Large intestine (tissue), 3 donors: ENCODE results near the gene ZEB2. TPM values are rescaled to one million over a fixed set of nuclear protein-coding genes. Genes with fewer than 3 reads are reported as not detected.

Experiments used
- DNase-seq, 2 donors: peaks; one replicate each; pipeline versions ENCODE4 v3.0.0 to v3.0.0-alpha.2; 2013
- H3K27ac ChIP-seq: one replicate; pipeline ENCODE4 v1.5.1; 2013; ENCODE audit warnings: low read length
- H3K27me3 ChIP-seq: 2 replicates; pipeline ENCODE4 v1.6.1; 2013; ENCODE audit warnings: low read length; ENCODE audit not compliant: control insufficient read depth, insufficient read depth
- H3K36me3 ChIP-seq: 2 replicates; pipeline ENCODE4 v1.6.1; 2013; ENCODE audit warnings: low read length; ENCODE audit not compliant: control insufficient read depth, insufficient read depth
- H3K4me1 ChIP-seq: one replicate; pipeline ENCODE4 v1.6.1; 2013; ENCODE audit warnings: low read length; ENCODE audit not compliant: control insufficient read depth, insufficient read depth
- H3K4me3 ChIP-seq: one replicate; pipeline ENCODE4 v1.5.1; 2013; ENCODE audit warnings: low read length
- H3K9me3 ChIP-seq: one replicate; pipeline ENCODE4 v1.6.1; 2013; ENCODE audit warnings: mild to moderate bottlenecking, low read depth, low read length, moderate library complexity; ENCODE audit not compliant: control insufficient read depth
- WGBS: methylation state at CpG from one replicate; pipeline ENCODE4 v1.1.5; 2013; ENCODE audit warnings: low lambda C conversion rate; ENCODE audit not compliant: insufficient coverage; 5-methylcytosine and 5-hydroxymethylcytosine counted together
- polyA plus RNA-seq: library from polyadenylated mRNA; unstranded; fragments of 120-200 nt; gene quantifications from one replicate; pipeline ENCODE4 v1.2.1, GENCODE V29; 2013

ZEB2 gene
- polyA plus RNA-seq, 1 donor, result 32.8 TPM

GRCh38 chr2:144426981-144427479 is 92.9 kb downstream of the ZEB2 start:
- Histone ChIP-seq H3K27me3 (peaks cover 9% of the 10 kb centered on the region), H3K36me3 (no peaks in the 10 kb centered on the region), H3K4me1 (no peaks in the 10 kb centered on the region), H3K27ac (no peak overlapping the region), H3K4me3 (no peak overlapping the region), H3K9me3 (no peaks in the 10 kb centered on the region)
- DNase-seq, result no peak
- 33% methylated on average over 1 of the region's 4 CpGs for WGBS

GRCh38 chr2:144426355-144426754 is 93.6 kb downstream of the ZEB2 start:
- WGBS, result no CpG with 5 or more reads among the region's 1 CpG
- no peaks in the 10 kb centered on the region for H3K9me3 ChIP-seq
- peaks cover 9% of the 10 kb centered on the region for H3K27me3 ChIP-seq
- H3K4me1 ChIP-seq, result no peaks in the 10 kb centered on the region
- no peaks in the 10 kb centered on the region for H3K36me3 ChIP-seq
- no peak for DNase-seq
- no peak overlapping the region for H3K4me3 ChIP-seq
- no peak overlapping the region for H3K27ac ChIP-seq

- peaks cover 2% of the 10 kb centered on the region for H3K36me3 ChIP-seq
- WGBS, result no CpG with 5 or more reads among the region's 4 CpGs
- no peaks in the 10 kb centered on the region for H3K9me3 ChIP-seq
- H3K4me1 ChIP-seq, result no peaks in the 10 kb centered on the region
- H3K4me3 ChIP-seq, result no peak overlapping the region
- no peak for DNase-seq
- H3K27ac ChIP-seq, result no peak overlapping the region
- H3K27me3 ChIP-seq, result peaks cover 4% of the 10 kb centered on the region
Observed at GRCh38 chr2:144424559-144425240, 95.2 kb downstream of the ZEB2 start.

- WGBS, result no CpG with 5 or more reads among the region's 1 CpG
- Histone ChIP-seq H3K9me3 (no peaks in the 10 kb centered on the region), H3K36me3 (peaks cover 2% of the 10 kb centered on the region), H3K27me3 (no peaks in the 10 kb centered on the region), H3K4me3 (no peak overlapping the region), H3K4me1 (no peaks in the 10 kb centered on the region), H3K27ac (no peak overlapping the region)
- no peak for DNase-seq
Observed at GRCh38 chr2:144421606-144422510, 98.1 kb downstream of the ZEB2 start.

- H3K4me3 ChIP-seq, result no peak overlapping the region
- DNase-seq, result no peak
- no peaks in the 10 kb centered on the region for H3K4me1 ChIP-seq
- no peak overlapping the region for H3K27ac ChIP-seq
- WGBS, result 75% methylated on average over 1 of the region's 3 CpGs
- H3K9me3 ChIP-seq, result no peaks in the 10 kb centered on the region
- no peaks in the 10 kb centered on the region for H3K27me3 ChIP-seq
- peaks cover 2% of the 10 kb centered on the region for H3K36me3 ChIP-seq
Observed at GRCh38 chr2:144419218-144419617, 100.7 kb downstream of the ZEB2 start.

GRCh38 chr2:144415386-144415785 is 104.5 kb downstream of the ZEB2 start:
- no peaks in the 10 kb centered on the region for H3K9me3 ChIP-seq
- 60% methylated on average over 3 of the region's 4 CpGs for WGBS
- DNase-seq, result no peak
- H3K27me3 ChIP-seq, result no peaks in the 10 kb centered on the region
- H3K36me3 ChIP-seq, result peaks cover 9% of the 10 kb centered on the region
- H3K4me1 ChIP-seq, result no peaks in the 10 kb centered on the region
- no peak overlapping the region for H3K4me3 ChIP-seq
- no peak overlapping the region for H3K27ac ChIP-seq

GRCh38 chr2:144414324-144414845 is 105.5 kb downstream of the ZEB2 start:
- H3K9me3 ChIP-seq, result no peaks in the 10 kb centered on the region
- DNase-seq, result no peak
- no peak overlapping the region for H3K27ac ChIP-seq
- WGBS, result no CpG with 5 or more reads among the region's 5 CpGs
- no peaks in the 10 kb centered on the region for H3K27me3 ChIP-seq
- peaks cover 7% of the 10 kb centered on the region for H3K36me3 ChIP-seq
- H3K4me3 ChIP-seq, result no peak overlapping the region
- no peaks in the 10 kb centered on the region for H3K4me1 ChIP-seq

GRCh38 chr2:144412709-144413108 is 107.2 kb downstream of the ZEB2 start:
- H3K36me3 ChIP-seq, result peaks cover 7% of the 10 kb centered on the region

GRCh38 chr2:144411473-144411872 is 108.4 kb downstream of the ZEB2 start:
- no peaks in the 10 kb centered on the region for H3K4me1 ChIP-seq
- H3K36me3 ChIP-seq, result peaks cover 7% of the 10 kb centered on the region
- no peak for DNase-seq
- H3K9me3 ChIP-seq, result no peaks in the 10 kb centered on the region
- no peak overlapping the region for H3K4me3 ChIP-seq
- H3K27me3 ChIP-seq, result peaks cover 4% of the 10 kb centered on the region
- no peak overlapping the region for H3K27ac ChIP-seq
- WGBS, result no CpG with 5 or more reads among the region's 7 CpGs

More at GRCh38 chr2:144412709-144413108, 107.2 kb downstream of the ZEB2 start:
- WGBS, result no CpG with 5 or more reads among the region's 2 CpGs
- Histone ChIP-seq H3K27me3 (peaks cover 2% of the 10 kb centered on the region), H3K9me3 (no peaks in the 10 kb centered on the region), H3K4me1 (no peaks in the 10 kb centered on the region), H3K27ac (no peak overlapping the region), H3K4me3 (no peak overlapping the region)
- DNase-seq, result no peak

GRCh38 chr2:144409241-144409640 is 110.7 kb downstream of the ZEB2 start:
- peaks cover 7% of the 10 kb centered on the region for H3K36me3 ChIP-seq
- peaks cover 10% of the 10 kb centered on the region for H3K27me3 ChIP-seq
- DNase-seq, result no peak
- H3K4me3 ChIP-seq, result no peak overlapping the region
- H3K27ac ChIP-seq, result no peak overlapping the region
- H3K9me3 ChIP-seq, result no peaks in the 10 kb centered on the region
- no peaks in the 10 kb centered on the region for H3K4me1 ChIP-seq
